Fibroblast of lung (primary cell): ENCODE measurements around the gene ASRGL1. TPM values are rescaled to one million over a fixed set of nuclear protein-coding genes. Genes with fewer than 3 reads are reported as not detected.
"Not testable (repeated sequence)": the region's sequence is repeated elsewhere in the genome, so short reads cannot be mapped to it uniquely, and the experiment has no call there.

Experiments
- DNase-seq, 2 donors: peaks; one replicate each; pipeline versions ENCODE4 v3.0.0 to v3.0.0-alpha.2; 2010; ENCODE audit warnings: low read depth in 2 of 2
- H2AFZ ChIP-seq: 2 replicates; pipeline ENCODE4 v1.5.1; 2012; ENCODE audit warnings: low read length, control low read depth, inconsistent platforms
- H3K27ac ChIP-seq: 2 replicates; pipeline ENCODE4 v1.5.1; 2011; ENCODE audit warnings: low read length, control low read depth; ENCODE audit not compliant: insufficient read depth
- H3K27me3 ChIP-seq: 2 replicates; pipeline ENCODE4 v1.5.1; 2011; ENCODE audit warnings: mild to moderate bottlenecking, low read length; ENCODE audit not compliant: control insufficient read depth, insufficient read depth
- H3K36me3 ChIP-seq: 2 replicates; pipeline ENCODE4 v1.5.1; 2011; ENCODE audit warnings: low read length; ENCODE audit not compliant: control insufficient read depth, insufficient read depth
- H3K4me1 ChIP-seq: 2 replicates; pipeline ENCODE4 v1.5.1; 2011; ENCODE audit warnings: low read length; ENCODE audit not compliant: control insufficient read depth, insufficient read depth; ENCODE audit errors: extremely low read depth
- H3K4me2 ChIP-seq: 2 replicates; pipeline ENCODE4 v1.5.1; 2011; ENCODE audit warnings: low read length, control low read depth; ENCODE audit not compliant: insufficient read depth; ENCODE audit errors: extremely low read depth
- H3K4me3 ChIP-seq, 4 experiments: fragments of 200-600 bp in 1 of 4; sonication (generic) in 1 of 4; replicated peaks in 1 of 4; 2 replicates each; pipeline ENCODE4 v1.5.1; 2011 to 2016; ENCODE audit warnings: low read length in 4 of 4, low read depth in 3 of 4, mild to moderate bottlenecking in 3 of 4, control low read depth in 2 of 4, inconsistent platforms in 1 of 4, mixed read lengths in 1 of 4; ENCODE audit not compliant: insufficient read depth in 1 of 4; ENCODE audit errors: control extremely low read depth in 1 of 4
- H3K79me2 ChIP-seq: 2 replicates; pipeline ENCODE4 v1.5.1; 2012; ENCODE audit warnings: mild to moderate bottlenecking, low read length, inconsistent platforms; ENCODE audit not compliant: control insufficient read depth, insufficient read depth
- H3K9ac ChIP-seq: 2 replicates; pipeline ENCODE4 v1.5.1; 2011; ENCODE audit warnings: mild to moderate bottlenecking, low read length, control low read depth; ENCODE audit not compliant: insufficient read depth
- H3K9me3 ChIP-seq: 2 replicates; pipeline ENCODE4 v1.5.1; 2012; ENCODE audit warnings: low read depth, low read length; ENCODE audit not compliant: control insufficient read depth, insufficient read depth
- H4K20me1 ChIP-seq: 2 replicates; pipeline ENCODE4 v1.5.1; 2011; ENCODE audit warnings: low read length; ENCODE audit not compliant: control insufficient read depth, insufficient read depth; ENCODE audit errors: extremely low read depth
- CTCF ChIP-seq, 2 donors: IDR thresholded peaks in 1 of 2; conservative IDR thresholded peaks in 1 of 2; 1 replicate in 1 of 2; 2 replicates in 1 of 2; pipeline ENCODE4 v1.5.1; 2011 to 2012; ENCODE audit warnings: low read length in 2 of 2, control low read depth in 1 of 2, inconsistent platforms in 1 of 2, low read depth in 1 of 2, mild to moderate bottlenecking in 1 of 2
- EZH2 ChIP-seq: IDR thresholded peaks from 2 replicates; pipeline ENCODE4 v1.5.1; 2012; ENCODE audit warnings: low read length, control low read depth, mild to moderate bottlenecking; ENCODE audit errors: missing control alignments
- polyA plus RNA-seq, 2 donors: library from polyadenylated mRNA; depleted of rRNA in 1 of 2; stranded (reverse) in 1 of 2; unstranded in 1 of 2; fragments of >200 nt; gene quantifications; 2 replicates each; pipeline ENCODE4 v1.2.1, GENCODE V29; 2011 to 2012; ENCODE audit warnings: missing spikeins in 1 of 2
- total RNA-seq: library from RNA; depleted of rRNA; stranded (reverse); fragments of >200 nt; gene quantifications from 2 replicates; pipeline ENCODE4 v1.2.1, GENCODE V29; 2014

The ASRGL1 gene
- total and polyA plus RNA-seq, 2 donors (not counting 1 experiment from before 2014, with no cell fraction given): under 0.01 to 0.22 TPM

GRCh38 chr11:62360685-62361084 is 23.4 kb downstream of the ASRGL1 start:
- Histone ChIP-seq H3K4me3 (no peak overlapping the region), H3K9me3 (no peaks in the 10 kb centered on the region), H3K36me3 (no peaks in the 10 kb centered on the region), H3K9ac (no peak overlapping the region), H2AFZ (no peak overlapping the region), H3K4me1 (no peaks in the 10 kb centered on the region), H3K4me2 (no peak overlapping the region), H4K20me1 (no peaks in the 10 kb centered on the region), H3K27ac (no peak overlapping the region), H3K27me3 (no peaks in the 10 kb centered on the region), H3K79me2 (no peaks in the 10 kb centered on the region)
- DNase-seq: no peak
- TF ChIP-seq CTCF (conservative IDR thresholded peaks at IDR 0.05 in 1 of 2, IDR thresholded peaks at IDR 0.05 in 1 of 2; ENCODE audit: low read depth in 1 of 2, low read length in 2 of 2): no peak

GRCh38 chr11:62368861-62369477 is 31.7 kb downstream of the ASRGL1 start:
- H3K9me3 ChIP-seq, H3K27me3 ChIP-seq, H2AFZ ChIP-seq, H3K27ac ChIP-seq, DNase-seq, H3K9ac ChIP-seq, H3K36me3 ChIP-seq, H3K79me2 ChIP-seq, H3K4me1 ChIP-seq, H4K20me1 ChIP-seq, H3K4me2 ChIP-seq, H3K4me3 ChIP-seq: not testable (repeated sequence)

GRCh38 chr11:62370743-62371440 is 33.6 kb downstream of the ASRGL1 start:
- Histone ChIP-seq H3K27ac (no peak overlapping the region), H3K9ac (no peak overlapping the region), H2AFZ (no peak overlapping the region), H3K27me3 (no peaks in the 10 kb centered on the region), H3K36me3 (no peaks in the 10 kb centered on the region), H3K4me2 (no peak overlapping the region), H3K79me2 (no peaks in the 10 kb centered on the region), H3K9me3 (no peaks in the 10 kb centered on the region), H3K4me3 (no peak overlapping the region), H3K4me1 (no peaks in the 10 kb centered on the region), H4K20me1 (no peaks in the 10 kb centered on the region)
- no peak for DNase-seq
- TF ChIP-seq CTCF (conservative IDR thresholded peaks at IDR 0.05 in 1 of 2, IDR thresholded peaks at IDR 0.05 in 1 of 2; ENCODE audit: low read depth in 1 of 2, low read length in 2 of 2) (no peak), EZH2 (no peak)
